ENCODE results near the gene PPP6R2. TPM values are rescaled to one million over a fixed set of nuclear protein-coding genes. Genes with fewer than 3 reads are reported as not detected.

PPP6R2 gene
- total RNA-seq, 1 experiment from 2014 or later, result 61.3 TPM

GRCh38 chr22:50312371-50312770, 30.8 kb upstream of the PPP6R2 start:
- Histone ChIP-seq H3K36me3 (ENCODE audit: control insufficient read depth in 1 of 2, insufficient read depth in 2 of 2, low read length in 2 of 2) (no peaks in the 10 kb centered on the region), H3K9me2 (ENCODE audit: insufficient read depth) (no peaks in the 10 kb centered on the region), H4K20me1 (ENCODE audit: insufficient read depth) (no peaks in the 10 kb centered on the region), H3K9me3 (ENCODE audit: control insufficient read depth in 1 of 2, insufficient read depth in 1 of 2, low read depth in 1 of 2, low read length in 2 of 2) (no peaks in the 10 kb centered on the region), H3K9ac (ENCODE audit: low read length) (no peak overlapping the region), H3K4me1 (ENCODE audit: control insufficient read depth in 1 of 2, insufficient read depth in 2 of 2, low read length in 2 of 2) (peaks cover 6 to 30% of the 10 kb centered on the region in 2 experiments; a peak in 3 of 4 replicates), H3K4me3 (replicated peaks in 1 of 2; ENCODE audit: low read depth in 1 of 2, low read length in 2 of 2) (no peak overlapping the region), H3K27ac (ENCODE audit: low read depth, low read length) (no peak overlapping the region), H3K79me2 (ENCODE audit: insufficient read depth, low read length) (no peaks in the 10 kb centered on the region), H3K27me3 (ENCODE audit: insufficient read depth, low read length) (no peaks in the 10 kb centered on the region), H2AFZ (ENCODE audit: low read depth, low read length, poor library complexity, severe bottlenecking) (no peak overlapping the region), H3K4me2 (ENCODE audit: low read length) (no peak overlapping the region)
- CTCF ChIA-PET, result no interaction called here
- intact Hi-C loops (cut with micrococcal nuclease), result no loop called here
- ATAC-seq, result no peak
- POLR2A ChIA-PET, result no interaction called here
- RAD21 ChIA-PET (ENCODE audit: low non-redundant PET in 1 of 2, low total read pairs in 2 of 2, uncharacterized antibody in 2 of 2, unreplicated experiment in 2 of 2), result no interaction called here
- BruUV-seq (replicated peaks), result no TSS peak
- no peak for TF ChIP-seq CBX3 (IDR thresholded peaks at IDR 0.05; ENCODE audit: low read depth)
- no peak for TF ChIP-seq CEBPB (IDR thresholded peaks at IDR 0.05; ENCODE audit: low read depth)
- no peak for TF ChIP-seq JUND (IDR thresholded peaks at IDR 0.05)
- no peak for TF ChIP-seq SIN3A (IDR thresholded peaks at IDR 0.05; ENCODE audit: low read depth)
- no peak for TF ChIP-seq EZH2 (IDR thresholded peaks at IDR 0.05)
- no peak for TF ChIP-seq MAX (IDR thresholded peaks at IDR 0.05)
- TF ChIP-seq RAD21 (IDR thresholded peaks at IDR 0.05; ENCODE audit: low read depth), result no peak
- TF ChIP-seq EZH2phosphoT487 (IDR thresholded peaks at IDR 0.05; ENCODE audit: borderline replicate concordance), result no peak
- no peak for DNase-seq (ENCODE audit: low read depth, low spot score)

- Histone ChIP-seq H3K9ac (ENCODE audit: low read length) (no peak overlapping the region), H3K4me2 (ENCODE audit: low read length) (no peak overlapping the region), H3K36me3 (ENCODE audit: control insufficient read depth in 1 of 2, insufficient read depth in 2 of 2, low read length in 2 of 2) (no peaks in the 10 kb centered on the region), H3K27ac (ENCODE audit: low read depth, low read length) (no peak overlapping the region), H3K27me3 (ENCODE audit: insufficient read depth, low read length) (no peaks in the 10 kb centered on the region), H4K20me1 (ENCODE audit: insufficient read depth) (no peaks in the 10 kb centered on the region), H2AFZ (ENCODE audit: low read depth, low read length, poor library complexity, severe bottlenecking) (no peak overlapping the region), H3K79me2 (ENCODE audit: insufficient read depth, low read length) (no peaks in the 10 kb centered on the region), H3K4me1 (ENCODE audit: control insufficient read depth in 1 of 2, insufficient read depth in 2 of 2, low read length in 2 of 2) (peaks cover 4 to 27% of the 10 kb centered on the region in 2 experiments; a peak in 3 of 4 replicates), H3K9me2 (ENCODE audit: insufficient read depth) (no peaks in the 10 kb centered on the region), H3K9me3 (ENCODE audit: control insufficient read depth in 1 of 2, insufficient read depth in 1 of 2, low read depth in 1 of 2, low read length in 2 of 2) (no peaks in the 10 kb centered on the region), H3K4me3 (replicated peaks in 1 of 2; ENCODE audit: low read depth in 1 of 2, low read length in 2 of 2) (no peak overlapping the region)
- TF ChIP-seq ZFX (IDR thresholded peaks at IDR 0.05) (no peak), FOSL1 (IDR thresholded peaks at IDR 0.05; ENCODE audit: low read depth) (no peak)
- no TSS peak for BruUV-seq (replicated peaks)
- ChIA-PET POLR2A (no interaction called here), RAD21 (ENCODE audit: low non-redundant PET in 1 of 2, low total read pairs in 2 of 2, uncharacterized antibody in 2 of 2, unreplicated experiment in 2 of 2) (no interaction called here), CTCF (no interaction called here)
- no peak for DNase-seq (ENCODE audit: low read depth, low spot score)
- ATAC-seq, result no peak
- intact Hi-C loops (cut with micrococcal nuclease), result no loop called here
These were observed 30.1 kb upstream of the PPP6R2 start for GRCh38 chr22:50313021-50313420.
